Measurements from ENCODE around the gene RNF168. TPM values are rescaled to one million over a fixed set of nuclear protein-coding genes. Genes with fewer than 3 reads are reported as not detected.

The RNF168 gene
- total RNA-seq, 2 experiments from 2014 or later = 26.1 to 27.4 TPM

DNA sequence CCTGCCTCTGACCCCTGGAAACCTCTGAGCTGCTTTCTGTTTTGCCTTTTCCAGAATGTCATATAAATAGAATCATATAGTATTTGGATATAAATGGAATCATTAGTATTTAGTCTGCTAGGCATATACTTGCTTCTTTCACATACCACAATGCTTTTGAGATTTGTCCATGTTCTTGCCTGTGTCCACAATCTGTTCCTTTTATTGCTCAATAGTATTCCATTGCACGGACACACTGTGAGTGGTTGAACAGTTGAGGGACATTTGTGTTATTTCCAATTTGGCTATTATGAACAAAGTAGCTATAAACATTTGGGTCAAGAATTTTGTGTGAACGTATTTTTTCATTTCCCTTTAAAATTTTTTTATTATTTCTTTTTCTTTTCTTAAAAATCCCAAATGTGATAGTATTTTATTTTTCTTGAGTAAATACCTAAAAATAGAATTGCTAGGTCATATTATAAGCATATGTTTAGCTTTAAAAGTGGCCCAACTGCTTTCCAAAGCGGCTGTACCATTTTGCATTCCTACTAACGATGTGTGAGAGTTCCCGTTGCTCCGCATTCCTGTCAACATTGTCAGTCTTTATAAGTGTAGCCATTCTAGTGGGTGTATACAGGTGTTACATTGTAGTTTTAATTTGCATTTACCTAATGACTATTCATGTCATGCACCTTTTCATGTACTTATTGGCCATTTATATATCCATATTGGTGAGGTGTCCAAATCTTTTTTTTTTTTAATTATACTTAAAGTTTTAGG is 38.3 kb upstream of the RNF168 start:
- ChIA-PET CTCF (no interaction called here), POLR2A (interaction anchor here (1.6 kb wide), 1 partner anchor 28 kb away, joined by 3 read pairs; no protein-coding TSS in a partner anchor)
- H3K27ac ChIP-seq (ENCODE audit: low read depth in 1 of 2, low read length in 2 of 2) = no peak overlapping the region

DNA sequence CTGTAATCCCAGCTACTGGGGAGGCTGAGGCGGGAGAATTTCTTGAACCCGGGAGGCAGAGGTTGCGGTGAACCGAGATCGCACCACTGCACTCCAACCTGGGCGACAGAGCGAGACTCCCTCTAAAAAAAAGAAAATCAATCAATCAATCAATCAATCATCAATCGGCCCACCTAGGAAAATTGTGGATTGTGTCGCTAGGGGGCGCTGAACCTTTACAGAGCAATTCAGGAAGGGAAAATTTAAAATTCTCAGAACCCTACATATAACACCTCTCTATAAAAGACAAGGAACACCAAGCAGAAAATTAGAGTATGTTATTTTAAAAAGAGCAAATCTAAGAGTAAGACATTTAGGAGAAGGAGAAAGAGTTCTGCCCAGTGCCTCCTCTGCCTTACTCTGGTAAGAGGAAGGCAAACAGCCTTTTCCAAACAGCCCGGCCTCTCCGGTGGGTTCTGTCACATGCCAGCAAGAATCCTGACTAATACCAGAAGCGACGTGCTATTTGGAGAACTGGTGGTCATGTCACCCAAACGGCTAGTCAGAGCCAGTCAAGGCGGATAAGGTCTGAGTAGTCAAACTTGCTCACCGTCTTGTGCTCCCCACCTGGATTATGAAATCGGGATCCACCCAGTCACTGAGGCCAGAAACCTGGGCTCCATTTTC is 33.9 kb upstream of the RNF168 start:
- Mint-ChIP-seq H3K27me3 (no peaks in the 10 kb centered on the region), H3K4me1 (ENCODE audit: low read depth) (no peaks in the 10 kb centered on the region), H3K4me3 (no peak overlapping the region), H3K9me3 (no peaks in the 10 kb centered on the region), H3K36me3 (ENCODE audit: low read depth) (no peaks in the 10 kb centered on the region), H3K27ac (no peak overlapping the region)
- no peak overlapping the region for H3K27ac ChIP-seq (ENCODE audit: low read depth in 1 of 2, low read length in 2 of 2)
- no peaks in the 10 kb centered on the region for H3K27me3 ChIP-seq (ENCODE audit: control insufficient read depth in 1 of 2, insufficient read depth in 2 of 2, low read length in 2 of 2)
- ATAC-seq (ENCODE audit: poor library complexity) = no peak
- no peaks in the 10 kb centered on the region for H3K36me3 ChIP-seq (ENCODE audit: insufficient read depth, low read length)
- CTCF ChIA-PET = interaction anchor here (1.0 to 2.0 kb wide), 2 partner anchors 9 to 54 kb away, joined by 3 to 6 read pairs; no protein-coding TSS in a partner anchor
- peaks cover 3% of the 10 kb centered on the region for H3K4me1 ChIP-seq (ENCODE audit: insufficient read depth, low read length)
- DNase-seq = peak; percentile 43 to 83 (median 63)
- H3K9me3 ChIP-seq (ENCODE audit: control insufficient read depth in 1 of 2, insufficient read depth in 1 of 2, low read length in 2 of 2) = no peaks in the 10 kb centered on the region
- POLR2A ChIA-PET = no interaction called here
- no peak overlapping the region for H3K4me3 ChIP-seq (ENCODE audit: low read length)
- TF ChIP-seq, protein P1, sequence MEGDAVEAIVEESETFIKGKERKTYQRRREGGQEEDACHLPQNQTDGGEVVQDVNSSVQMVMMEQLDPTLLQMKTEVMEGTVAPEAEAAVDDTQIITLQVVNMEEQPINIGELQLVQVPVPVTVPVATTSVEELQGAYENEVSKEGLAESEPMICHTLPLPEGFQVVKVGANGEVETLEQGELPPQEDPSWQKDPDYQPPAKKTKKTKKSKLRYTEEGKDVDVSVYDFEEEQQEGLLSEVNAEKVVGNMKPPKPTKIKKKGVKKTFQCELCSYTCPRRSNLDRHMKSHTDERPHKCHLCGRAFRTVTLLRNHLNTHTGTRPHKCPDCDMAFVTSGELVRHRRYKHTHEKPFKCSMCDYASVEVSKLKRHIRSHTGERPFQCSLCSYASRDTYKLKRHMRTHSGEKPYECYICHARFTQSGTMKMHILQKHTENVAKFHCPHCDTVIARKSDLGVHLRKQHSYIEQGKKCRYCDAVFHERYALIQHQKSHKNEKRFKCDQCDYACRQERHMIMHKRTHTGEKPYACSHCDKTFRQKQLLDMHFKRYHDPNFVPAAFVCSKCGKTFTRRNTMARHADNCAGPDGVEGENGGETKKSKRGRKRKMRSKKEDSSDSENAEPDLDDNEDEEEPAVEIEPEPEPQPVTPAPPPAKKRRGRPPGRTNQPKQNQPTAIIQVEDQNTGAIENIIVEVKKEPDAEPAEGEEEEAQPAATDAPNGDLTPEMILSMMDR (IDR thresholded peaks at IDR 0.05) = peak; percentile 91
- intact Hi-C loops (cut with DNase I, micrococcal nuclease) = loop anchor here (1.0 to 5.0 kb wide), 5 partner anchors 45 to 433 kb away; no protein-coding TSS in a partner anchor

More for the DNA sequence above, 38.3 kb upstream of the RNF168 start:
- H3K36me3 Mint-ChIP-seq (ENCODE audit: low read depth) = no peaks in the 10 kb centered on the region
- H3K4me1 Mint-ChIP-seq (ENCODE audit: low read depth) = no peaks in the 10 kb centered on the region
- intact Hi-C loops (cut with DNase I, micrococcal nuclease) = no loop called here
- no peak overlapping the region for H3K4me3 Mint-ChIP-seq
- H3K27me3 Mint-ChIP-seq = no peaks in the 10 kb centered on the region
- H3K27me3 ChIP-seq (ENCODE audit: control insufficient read depth in 1 of 2, insufficient read depth in 2 of 2, low read length in 2 of 2) = no peaks in the 10 kb centered on the region
- TF ChIP-seq, protein P1 (IDR thresholded peaks at IDR 0.05) = no peak
- no peaks in the 10 kb centered on the region for H3K9me3 Mint-ChIP-seq
- H3K4me1 ChIP-seq (ENCODE audit: insufficient read depth, low read length) = peaks cover 3% of the 10 kb centered on the region
- H3K36me3 ChIP-seq (ENCODE audit: insufficient read depth, low read length) = no peaks in the 10 kb centered on the region
- no peak overlapping the region for H3K4me3 ChIP-seq (ENCODE audit: low read length)
- ATAC-seq (ENCODE audit: poor library complexity) (no peak), DNase-seq (no peak)
- no peaks in the 10 kb centered on the region for H3K9me3 ChIP-seq (ENCODE audit: control insufficient read depth in 1 of 2, insufficient read depth in 1 of 2, low read length in 2 of 2)
- H3K27ac Mint-ChIP-seq = no peak overlapping the region

DNA sequence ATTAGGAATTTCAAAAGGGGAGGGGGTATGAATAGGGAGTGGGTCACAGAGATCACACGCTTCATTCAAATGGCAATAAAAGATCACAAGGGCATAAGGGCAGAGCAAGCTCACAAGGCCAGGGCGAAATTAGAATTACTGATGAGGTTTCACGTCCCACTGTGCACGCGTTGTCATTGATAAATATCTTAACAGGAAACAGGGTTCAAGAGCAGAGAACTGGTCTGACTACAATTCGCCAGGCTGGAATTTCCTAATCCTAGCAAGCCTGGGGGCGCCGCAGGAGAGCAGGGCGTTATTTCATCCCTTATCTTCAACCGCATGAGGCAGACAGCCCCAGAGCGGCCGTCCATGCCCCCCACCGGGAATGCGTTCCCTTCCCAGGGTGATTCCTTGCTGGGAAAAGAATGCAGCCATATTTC is 29.7 kb upstream of the RNF168 start:
- intact Hi-C loops (cut with DNase I, micrococcal nuclease) = no loop called here

More for the DNA sequence above, 29.7 kb upstream of the RNF168 start:
- no peaks in the 10 kb centered on the region for H3K36me3 ChIP-seq (ENCODE audit: insufficient read depth, low read length)
- TF ChIP-seq, protein P1 (IDR thresholded peaks at IDR 0.05) = no peak
- peaks cover 0 to 5% of the 10 kb centered on the region in 2 experiments for H3K9me3 ChIP-seq (ENCODE audit: control insufficient read depth in 1 of 2, insufficient read depth in 1 of 2, low read length in 2 of 2)
- H3K27ac ChIP-seq (ENCODE audit: low read depth in 1 of 2, low read length in 2 of 2) = no peak overlapping the region
- ATAC-seq (ENCODE audit: poor library complexity) = no peak
- CTCF ChIA-PET = no interaction called here
- Mint-ChIP-seq H3K27me3 (no peaks in the 10 kb centered on the region), H3K36me3 (ENCODE audit: low read depth) (no peaks in the 10 kb centered on the region), H3K9me3 (no peaks in the 10 kb centered on the region), H3K4me1 (ENCODE audit: low read depth) (peaks cover 4% of the 10 kb centered on the region), H3K4me3 (no peak overlapping the region), H3K27ac (no peak overlapping the region)
- POLR2A ChIA-PET = no interaction called here
- H3K27me3 ChIP-seq (ENCODE audit: control insufficient read depth in 1 of 2, insufficient read depth in 2 of 2, low read length in 2 of 2) = no peaks in the 10 kb centered on the region
- H3K4me3 ChIP-seq (ENCODE audit: low read length) = no peak overlapping the region
- no peak for DNase-seq
- peaks cover 12% of the 10 kb centered on the region for H3K4me1 ChIP-seq (ENCODE audit: insufficient read depth, low read length)

Data from CD4-positive, alpha-beta T cell (primary cell).